Erythroblast (primary cell): ENCODE measurements around the gene DMTF1.

ENCODE experiments used
- DNase-seq, 2 experiments: peaks; one replicate each; lab custom pipeline; 2025; lab: John Stamatoyannopoulos, UW
- GATA1 ChIP-seq: IDR thresholded peaks from 2 replicates; pipeline ENCODE4 v1.6.1; 2011; ENCODE audit warnings: low read depth, mild to moderate bottlenecking, control low read depth, low read length, moderate library complexity
- POLR2A ChIP-seq: IDR thresholded peaks from 2 replicates; pipeline ENCODE4 v1.6.1; 2011; ENCODE audit warnings: mild to moderate bottlenecking, low read length

The DMTF1 gene

GRCh38 chr7:87129332-87129731 is 22.9 kb upstream of the DMTF1 start:
- no peak for DNase-seq
- no peak for TF ChIP-seq POLR2A
- no peak for TF ChIP-seq GATA1

GRCh38 chr7:87129848-87130247 is 22.4 kb upstream of the DMTF1 start:
- TF ChIP-seq POLR2A (no peak), GATA1 (no peak)
- no peak for DNase-seq

GRCh38 chr7:87131771-87132170 is 20.5 kb upstream of the DMTF1 start:
- TF ChIP-seq GATA1 (no peak), POLR2A (no peak)
- no peak for DNase-seq

GRCh38 chr7:87137271-87137670 is 15.0 kb upstream of the DMTF1 start:
- no peak for TF ChIP-seq POLR2A
- TF ChIP-seq GATA1: no peak

GRCh38 chr7:87139514-87139913 is 12.7 kb upstream of the DMTF1 start:
- no peak for TF ChIP-seq POLR2A
- TF ChIP-seq GATA1: no peak
- no peak for DNase-seq

More at GRCh38 chr7:87137271-87137670, 15.0 kb upstream of the DMTF1 start:
- DNase-seq: no peak

GRCh38 chr7:87140271-87140748 is 11.9 kb upstream of the DMTF1 start:
- TF ChIP-seq GATA1 (no peak), POLR2A (no peak)
- DNase-seq: peak; percentile 28 to 59

- no peak for TF ChIP-seq POLR2A
- TF ChIP-seq GATA1: no peak
- no peak for DNase-seq
Observed at GRCh38 chr7:87144173-87144657, 8.0 kb upstream of the DMTF1 start.

- TF ChIP-seq GATA1: no peak
- no peak for TF ChIP-seq POLR2A
Observed at GRCh38 chr7:87146740-87147386, 5.4 kb upstream of the DMTF1 start.

GRCh38 chr7:87147500-87147899 is 4.8 kb upstream of the DMTF1 start:
- DNase-seq: no peak
- TF ChIP-seq POLR2A (no peak), GATA1 (no peak)

More at GRCh38 chr7:87146740-87147386, 5.4 kb upstream of the DMTF1 start:
- no peak for DNase-seq

GRCh38 chr7:87148332-87148955 is 3.8 kb upstream of the DMTF1 start:
- DNase-seq: peak; percentile 54 to 57
- no peak for TF ChIP-seq POLR2A
- TF ChIP-seq GATA1: no peak

GRCh38 chr7:87151002-87151728 is 1.1 kb upstream of the DMTF1 start:
- peak in 1 of 2 experiments; percentile 25 for DNase-seq
- TF ChIP-seq GATA1: no peak
- no peak for TF ChIP-seq POLR2A

- no peak for TF ChIP-seq GATA1
- TF ChIP-seq POLR2A: no peak
- DNase-seq: no peak
Observed at GRCh38 chr7:87151729-87152111, 533 bp upstream of the DMTF1 start.

GRCh38 chr7:87152897-87153641 is 816 bp downstream of the DMTF1 start:
- peak; percentile 17 for TF ChIP-seq POLR2A
- TF ChIP-seq GATA1: no peak
- DNase-seq: peak; percentile 67 to 77
